Neuronal stem cell (in vitro differentiated cells): ENCODE results near the gene DRC7.
A peak's percentile ranks its signal among the peaks of the same experiment; 100 is the strongest.

Experiments
- DNase-seq: peaks from one replicate; pipeline ENCODE4 v3.0.0-alpha.2; 2013; ENCODE audit warnings: low spot score
- H2AFZ ChIP-seq: one replicate; pipeline ENCODE4 v1.6.1; 2013; ENCODE audit warnings: mild to moderate bottlenecking, low read length, inconsistent platforms
- H2AK5ac ChIP-seq: 2 replicates; pipeline ENCODE4 v1.6.1; 2013; ENCODE audit warnings: low read depth, mild to moderate bottlenecking, inconsistent platforms, low read length, moderate library complexity, mixed read lengths
- H2BK120ac ChIP-seq: 2 replicates; pipeline ENCODE4 v1.6.1; 2013; ENCODE audit warnings: low read depth, mild to moderate bottlenecking, inconsistent platforms, low read length, moderate library complexity, mixed read lengths
- H2BK12ac ChIP-seq: one replicate; pipeline ENCODE4 v1.6.1; 2013; ENCODE audit warnings: low read length, inconsistent platforms
- H2BK15ac ChIP-seq: 2 replicates; pipeline ENCODE4 v1.6.1; 2013; ENCODE audit warnings: mild to moderate bottlenecking, low read length, inconsistent platforms, mixed read lengths
- H2BK5ac ChIP-seq: one replicate; pipeline ENCODE4 v1.6.1; 2013; ENCODE audit warnings: inconsistent platforms, mild to moderate bottlenecking, low read length, moderate library complexity
- H3K14ac ChIP-seq: one replicate; pipeline ENCODE4 v1.6.1; 2013; ENCODE audit warnings: low read length, inconsistent platforms
- H3K18ac ChIP-seq: 2 replicates; pipeline ENCODE4 v1.6.1; 2013; ENCODE audit warnings: low read length, inconsistent platforms
- H3K23ac ChIP-seq: 2 replicates; pipeline ENCODE4 v1.6.1; 2013; ENCODE audit warnings: low read depth, mild to moderate bottlenecking, mixed read lengths, low read length, inconsistent platforms; ENCODE audit not compliant: poor library complexity
- H3K27ac ChIP-seq: replicated peaks from 3 replicates; pipeline ENCODE4 v1.5.1; 2013; ENCODE audit warnings: low read length, inconsistent platforms
- H3K27me3 ChIP-seq, 3 experiments: 2 replicates each; pipeline ENCODE4 v1.6.1; 2013; ENCODE audit warnings: low read length in 3 of 3, mild to moderate bottlenecking in 2 of 3, inconsistent platforms in 1 of 3, low read depth in 1 of 3, mixed read lengths in 1 of 3, moderate library complexity in 1 of 3; ENCODE audit not compliant: control insufficient read depth in 3 of 3, insufficient read depth in 3 of 3
- H3K36me3 ChIP-seq, 2 donors: replicated peaks in 1 of 2; 2 replicates each; pipeline ENCODE4 v1.6.1; 2013; ENCODE audit warnings: low read length in 2 of 2; ENCODE audit not compliant: control insufficient read depth in 2 of 2, insufficient read depth in 2 of 2
- H3K4ac ChIP-seq: 2 replicates; pipeline ENCODE4 v1.6.1; 2013; ENCODE audit warnings: inconsistent platforms, mild to moderate bottlenecking, low read length, moderate library complexity
- H3K4me1 ChIP-seq, 2 donors: 1 replicate in 1 of 2; 2 replicates in 1 of 2; pipeline ENCODE4 v1.6.1; 2013; ENCODE audit warnings: low read length in 2 of 2, low read depth in 1 of 2; ENCODE audit not compliant: control insufficient read depth in 2 of 2, insufficient read depth in 1 of 2
- H3K4me2 ChIP-seq: one replicate; pipeline ENCODE4 v1.6.1; 2013; ENCODE audit warnings: mild to moderate bottlenecking, low read length, inconsistent platforms; ENCODE audit not compliant: insufficient read depth, poor library complexity, severe bottlenecking
- H3K4me3 ChIP-seq, 2 donors: 2 replicates each; pipeline ENCODE4 v1.5.1; 2013; ENCODE audit warnings: low read length in 2 of 2, mild to moderate bottlenecking in 2 of 2, inconsistent platforms in 1 of 2, moderate library complexity in 1 of 2
- H3K79me1 ChIP-seq: one replicate; pipeline ENCODE4 v1.6.1; 2013; ENCODE audit warnings: low read depth, mild to moderate bottlenecking, inconsistent platforms, low read length, moderate library complexity
- H3K9ac ChIP-seq: one replicate; pipeline ENCODE4 v1.6.1; 2013; ENCODE audit warnings: mild to moderate bottlenecking, low read depth, low read length, inconsistent platforms; ENCODE audit not compliant: poor library complexity
- H3K9me3 ChIP-seq, 2 donors: replicated peaks in 1 of 2; 2 replicates each; pipeline versions ENCODE3 to v1.6.1; 2013; ENCODE audit warnings: low read length in 2 of 2, mild to moderate bottlenecking in 2 of 2, inconsistent platforms in 1 of 2, low read depth in 1 of 2, mixed read lengths in 1 of 2, moderate library complexity in 1 of 2; ENCODE audit not compliant: control insufficient read depth in 2 of 2, insufficient read depth in 1 of 2
- H4K8ac ChIP-seq: one replicate; pipeline ENCODE4 v1.6.1; 2013; ENCODE audit warnings: low read depth, mild to moderate bottlenecking, inconsistent platforms, low read length, moderate library complexity
- H4K91ac ChIP-seq: one replicate; pipeline ENCODE4 v1.6.1; 2013; ENCODE audit warnings: low read length, low read depth, mild to moderate bottlenecking, inconsistent platforms; ENCODE audit not compliant: poor library complexity
- whole genome bisulfite sequencing, 2 donors: extraction: QIAGEN DNeasy Blood & Tissue Kit; methylation state at CpG; one replicate each; pipeline ENCODE4 v1.1.7; 2013; ENCODE audit warnings: missing lambda C conversion rate in 2 of 2, mixed read lengths in 1 of 2; ENCODE audit not compliant: insufficient read length in 2 of 2, insufficient replicate concordance in 1 of 2; ENCODE audit errors: extremely low coverage in 2 of 2; 5-methylcytosine and 5-hydroxymethylcytosine counted together

Gene DRC7

GRCh38 chr16:57743458-57743857 lies 48.9 kb downstream of the DRC7 start:
- Histone ChIP-seq H4K91ac (no peak overlapping the region), H3K4me2 (no peak overlapping the region), H3K9ac (no peak overlapping the region), H3K9me3 (no peaks in the 10 kb centered on the region), H3K18ac (no peak overlapping the region), H2AK5ac (no peak overlapping the region), H2BK12ac (no peak overlapping the region), H3K4ac (no peak overlapping the region), H2BK15ac (no peak overlapping the region), H3K79me1 (no peaks in the 10 kb centered on the region), H3K27ac (no peak overlapping the region), H3K23ac (no peak overlapping the region), H3K14ac (peak overlapping the region; percentile 40), H2BK5ac (no peak overlapping the region), H4K8ac (no peak overlapping the region), H3K4me1 (peaks cover 0 to 6% of the 10 kb centered on the region in 2 donors), H2BK120ac (no peak overlapping the region), H3K27me3 (no peaks in the 10 kb centered on the region), H2AFZ (no peak overlapping the region), H3K4me3 (no peak overlapping the region), H3K36me3 (peaks cover 11 to 53% of the 10 kb centered on the region in 2 donors)
- no CpG with 5 or more reads among the region's 10 CpGs for WGBS, 2 donors
- DNase-seq, result no peak

- Histone ChIP-seq H3K23ac (peak overlapping the region; percentile 66), H3K27me3 (no peaks in the 10 kb centered on the region), H3K79me1 (no peaks in the 10 kb centered on the region), H3K4me1 (peaks cover 0 to 6% of the 10 kb centered on the region in 2 donors), H2AK5ac (no peak overlapping the region), H2BK12ac (peak overlapping the region; percentile 30), H3K4me3 (no peak overlapping the region), H3K9me3 (no peaks in the 10 kb centered on the region), H3K27ac (no peak overlapping the region), H3K14ac (peak overlapping the region; percentile 40), H4K91ac (no peak overlapping the region), H2BK120ac (no peak overlapping the region), H2BK5ac (no peak overlapping the region), H3K36me3 (peaks cover 10 to 55% of the 10 kb centered on the region in 2 donors), H2AFZ (no peak overlapping the region), H2BK15ac (no peak overlapping the region), H3K4ac (no peak overlapping the region), H3K18ac (no peak overlapping the region), H3K4me2 (no peak overlapping the region), H4K8ac (no peak overlapping the region), H3K9ac (peak overlapping the region; percentile 24)
- no peak for DNase-seq
- WGBS, 2 donors, result no CpG with 5 or more reads among the region's 23 CpGs
Observed at GRCh38 chr16:57743886-57744641, 49.5 kb downstream of the DRC7 start.

- WGBS, 2 donors, result no CpG with 5 or more reads among the region's 7 CpGs
- DNase-seq, result no peak
Observed at GRCh38 chr16:57744642-57744903, 50.0 kb downstream of the DRC7 start.

GRCh38 chr16:57745768-57746167 lies 51.2 kb downstream of the DRC7 start:
- Histone ChIP-seq H3K4me3 (no peak overlapping the region), H3K23ac (no peak overlapping the region), H3K4ac (no peak overlapping the region), H3K4me1 (peaks cover 0 to 6% of the 10 kb centered on the region in 2 donors), H4K8ac (no peak overlapping the region), H2AK5ac (no peak overlapping the region), H2BK120ac (no peak overlapping the region), H3K27me3 (no peaks in the 10 kb centered on the region), H3K27ac (no peak overlapping the region), H3K9me3 (no peaks in the 10 kb centered on the region), H3K4me2 (no peak overlapping the region), H3K36me3 (peaks cover 10 to 50% of the 10 kb centered on the region in 2 donors), H3K79me1 (no peaks in the 10 kb centered on the region), H4K91ac (no peak overlapping the region), H3K9ac (no peak overlapping the region), H3K18ac (no peak overlapping the region), H2BK5ac (no peak overlapping the region), H3K14ac (no peak overlapping the region), H2BK15ac (no peak overlapping the region), H2AFZ (no peak overlapping the region), H2BK12ac (no peak overlapping the region)
- WGBS, 2 donors, result no CpG with 5 or more reads among the region's 3 CpGs
- no peak for DNase-seq

More at GRCh38 chr16:57744642-57744903, 50.0 kb downstream of the DRC7 start:
- Histone ChIP-seq H4K8ac (no peak overlapping the region), H2BK120ac (no peak overlapping the region), H2AFZ (no peak overlapping the region), H3K27ac (no peak overlapping the region), H3K79me1 (no peaks in the 10 kb centered on the region), H3K4ac (no peak overlapping the region), H3K9me3 (no peaks in the 10 kb centered on the region), H3K18ac (no peak overlapping the region), H3K4me3 (no peak overlapping the region), H2BK12ac (peak overlapping the region; percentile 30), H2BK15ac (no peak overlapping the region), H3K36me3 (peaks cover 10 to 52% of the 10 kb centered on the region in 2 donors), H3K27me3 (no peaks in the 10 kb centered on the region), H3K4me2 (no peak overlapping the region), H3K9ac (peak overlapping the region; percentile 24), H2AK5ac (no peak overlapping the region), H3K23ac (peak overlapping the region; percentile 66), H4K91ac (no peak overlapping the region), H3K14ac (no peak overlapping the region), H3K4me1 (peaks cover 0 to 6% of the 10 kb centered on the region in 2 donors), H2BK5ac (no peak overlapping the region)
